ENCODE data around the gene OR11L1.

Gene OR11L1, protein sequence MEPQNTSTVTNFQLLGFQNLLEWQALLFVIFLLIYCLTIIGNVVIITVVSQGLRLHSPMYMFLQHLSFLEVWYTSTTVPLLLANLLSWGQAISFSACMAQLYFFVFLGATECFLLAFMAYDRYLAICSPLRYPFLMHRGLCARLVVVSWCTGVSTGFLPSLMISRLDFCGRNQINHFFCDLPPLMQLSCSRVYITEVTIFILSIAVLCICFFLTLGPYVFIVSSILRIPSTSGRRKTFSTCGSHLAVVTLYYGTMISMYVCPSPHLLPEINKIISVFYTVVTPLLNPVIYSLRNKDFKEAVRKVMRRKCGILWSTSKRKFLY

DNA sequence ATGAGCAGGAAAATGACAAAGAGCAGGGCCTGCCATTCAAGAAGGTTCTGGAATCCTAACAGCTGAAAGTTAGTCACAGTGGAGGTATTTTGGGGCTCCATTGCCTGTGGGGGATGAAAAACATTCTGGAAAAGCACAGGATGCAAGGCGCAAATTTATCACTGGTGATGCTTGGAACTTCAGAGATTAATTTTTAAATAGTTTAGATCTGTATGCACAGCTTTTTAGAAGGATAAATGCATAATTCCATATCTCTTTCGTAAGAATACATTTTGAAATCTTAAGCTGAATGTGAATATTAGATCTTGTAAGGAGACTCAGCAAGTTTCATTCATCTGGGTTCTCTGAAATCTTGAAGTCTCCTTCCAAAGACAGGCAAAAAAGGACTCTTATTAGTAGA, at the start of gene OR11L1:
OR11L1 (minus strand) TSS at position 101 of the 400 bp plus-strand sequence; CDS start at position 101, 0 bp downstream.
- DNase-seq (ENCODE audit: low spot score) = no peak

DNA sequence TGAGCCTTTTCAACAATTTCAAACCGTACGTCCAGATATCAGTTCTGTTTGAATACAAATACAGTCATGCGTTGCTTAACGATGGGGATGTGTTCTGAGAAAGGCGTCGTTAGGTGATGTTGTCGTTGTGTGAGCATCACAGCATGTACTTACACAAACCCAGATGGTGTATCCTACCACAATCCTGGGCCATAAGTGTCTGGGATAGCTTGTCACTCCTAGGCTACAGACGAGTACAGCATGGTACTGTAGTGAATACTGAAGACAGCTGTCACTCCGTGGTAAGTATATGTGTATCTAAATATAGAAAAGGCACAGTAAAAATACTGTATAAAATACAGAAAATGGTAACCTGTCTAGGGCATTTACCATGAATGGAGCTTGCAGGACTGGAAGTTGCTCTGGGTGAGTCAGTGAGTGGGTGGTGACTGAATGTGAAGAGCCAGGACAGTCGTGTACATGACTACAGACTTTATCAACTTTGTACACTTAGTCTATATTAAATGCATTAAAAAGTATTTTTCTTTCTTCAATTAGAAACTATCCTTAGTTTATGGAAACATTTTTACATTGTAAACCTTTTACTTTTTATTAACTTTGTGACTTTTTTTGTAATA, 43.2 kb upstream of the OR11L1 start:
- DNase-seq (ENCODE audit: low spot score) = no peak

DNA sequence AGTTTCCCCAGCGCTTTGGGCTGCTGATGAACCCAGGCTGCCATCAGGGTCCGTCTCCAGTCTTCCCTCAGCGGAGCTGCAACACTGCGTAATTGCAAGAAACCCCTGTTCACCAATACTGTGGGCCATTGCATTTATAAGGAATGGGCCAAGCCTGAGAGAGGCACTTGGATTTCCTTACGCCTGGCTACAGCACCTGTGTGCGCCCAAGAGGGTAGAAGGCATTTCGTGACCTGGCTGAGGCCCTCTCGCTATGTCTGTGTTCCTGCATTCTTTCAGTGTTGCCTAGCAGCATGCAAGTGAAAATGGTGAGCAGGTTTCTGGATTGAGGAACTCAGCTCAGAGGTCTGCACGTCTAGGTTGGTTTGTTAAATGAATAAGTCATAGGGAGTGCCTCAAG, 41.6 kb upstream of the OR11L1 start:
- DNase-seq (ENCODE audit: low spot score) = no peak

DNA sequence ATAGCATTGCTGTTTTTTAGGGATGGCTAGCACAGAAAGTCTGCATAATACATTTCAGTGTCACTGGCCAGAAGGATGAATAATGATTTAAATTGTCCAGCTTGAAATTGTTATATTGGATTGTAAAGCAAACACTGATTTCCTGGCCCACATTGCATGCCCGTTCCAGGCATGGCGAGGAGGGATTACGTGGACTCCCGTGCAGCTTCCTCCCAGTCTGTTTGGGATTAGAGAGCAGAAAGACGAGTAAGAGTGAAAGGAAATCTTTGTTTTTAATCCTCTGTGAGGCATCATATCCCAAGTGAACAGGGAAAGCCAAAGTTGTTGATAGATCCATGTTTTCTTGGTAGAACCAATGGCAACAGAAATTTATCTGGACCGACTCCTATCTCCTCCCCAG, 23.7 kb upstream of the OR11L1 start:
- no peak for DNase-seq (ENCODE audit: low spot score)

DNA sequence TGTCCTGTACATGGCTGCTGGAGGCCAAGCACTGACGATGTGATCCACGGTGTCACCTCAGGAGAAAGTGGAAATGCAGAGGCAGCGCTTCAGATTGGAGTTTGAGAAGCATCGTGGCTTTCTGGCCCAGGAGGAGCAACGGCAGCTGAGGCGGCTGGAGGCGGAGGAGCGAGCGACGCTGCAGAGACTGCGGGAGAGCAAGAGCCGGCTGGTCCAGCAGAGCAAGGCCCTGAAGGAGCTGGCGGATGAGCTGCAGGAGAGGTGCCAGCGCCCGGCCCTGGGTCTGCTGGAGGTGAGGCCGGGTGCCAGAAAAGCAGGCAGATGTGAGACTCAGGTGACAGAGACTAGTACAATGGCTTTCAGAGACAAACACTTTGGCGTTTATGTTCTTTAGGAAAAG, 22.9 kb upstream of the OR11L1 start:
- DNase-seq (ENCODE audit: low spot score) = no peak

DNA sequence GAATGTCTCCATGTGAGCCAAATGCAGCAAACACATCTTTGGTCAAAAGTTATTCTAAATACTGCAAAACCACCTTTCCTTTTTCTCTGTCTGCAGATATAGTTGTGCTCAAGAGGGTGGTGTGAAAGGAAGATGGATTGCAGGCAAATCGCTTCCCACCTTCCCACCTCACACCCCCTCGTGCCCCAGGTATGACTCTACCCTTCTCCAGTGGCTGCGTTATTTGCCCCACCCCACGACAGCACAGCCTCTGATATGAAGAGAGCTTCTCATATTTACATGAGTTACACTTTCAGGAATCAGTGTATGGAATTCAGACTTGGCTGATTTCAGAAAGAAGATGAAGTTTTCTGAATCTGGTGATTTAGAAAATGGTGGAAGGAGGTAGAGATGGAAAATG, 21.1 kb upstream of the OR11L1 start:
- no peak for DNase-seq (ENCODE audit: low spot score)

DNA sequence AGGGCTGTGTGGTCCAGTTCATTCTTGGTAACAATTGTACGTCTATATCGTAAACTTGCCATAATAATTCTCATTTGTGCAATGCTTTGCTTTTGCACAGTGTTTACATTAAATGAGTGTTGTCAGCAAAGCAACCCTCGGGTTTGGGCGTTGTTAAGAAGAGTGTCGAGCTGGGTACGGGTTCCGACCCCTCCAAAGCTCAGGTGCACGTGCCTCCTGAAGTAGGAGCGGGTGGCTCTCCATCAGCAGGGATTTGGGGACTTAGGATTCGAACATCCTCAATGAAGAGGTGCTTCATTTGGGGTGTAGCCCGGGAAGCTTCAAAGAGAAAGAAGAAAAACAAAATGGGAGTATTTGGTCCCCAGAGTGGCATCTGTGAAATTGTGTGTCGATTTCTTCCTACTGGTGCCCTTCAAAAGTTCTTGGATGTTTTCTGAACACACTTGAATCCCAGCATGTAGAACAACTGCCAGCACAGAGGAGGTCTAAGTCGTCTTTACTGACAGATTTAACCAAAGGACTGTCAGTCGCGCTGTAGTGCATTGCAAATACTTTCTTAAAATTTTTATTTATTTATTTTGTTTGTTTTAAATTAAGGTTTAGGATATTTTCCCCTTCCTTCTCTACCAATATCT, 16.4 kb upstream of the OR11L1 start:
- DNase-seq (ENCODE audit: low spot score) = no peak

DNA sequence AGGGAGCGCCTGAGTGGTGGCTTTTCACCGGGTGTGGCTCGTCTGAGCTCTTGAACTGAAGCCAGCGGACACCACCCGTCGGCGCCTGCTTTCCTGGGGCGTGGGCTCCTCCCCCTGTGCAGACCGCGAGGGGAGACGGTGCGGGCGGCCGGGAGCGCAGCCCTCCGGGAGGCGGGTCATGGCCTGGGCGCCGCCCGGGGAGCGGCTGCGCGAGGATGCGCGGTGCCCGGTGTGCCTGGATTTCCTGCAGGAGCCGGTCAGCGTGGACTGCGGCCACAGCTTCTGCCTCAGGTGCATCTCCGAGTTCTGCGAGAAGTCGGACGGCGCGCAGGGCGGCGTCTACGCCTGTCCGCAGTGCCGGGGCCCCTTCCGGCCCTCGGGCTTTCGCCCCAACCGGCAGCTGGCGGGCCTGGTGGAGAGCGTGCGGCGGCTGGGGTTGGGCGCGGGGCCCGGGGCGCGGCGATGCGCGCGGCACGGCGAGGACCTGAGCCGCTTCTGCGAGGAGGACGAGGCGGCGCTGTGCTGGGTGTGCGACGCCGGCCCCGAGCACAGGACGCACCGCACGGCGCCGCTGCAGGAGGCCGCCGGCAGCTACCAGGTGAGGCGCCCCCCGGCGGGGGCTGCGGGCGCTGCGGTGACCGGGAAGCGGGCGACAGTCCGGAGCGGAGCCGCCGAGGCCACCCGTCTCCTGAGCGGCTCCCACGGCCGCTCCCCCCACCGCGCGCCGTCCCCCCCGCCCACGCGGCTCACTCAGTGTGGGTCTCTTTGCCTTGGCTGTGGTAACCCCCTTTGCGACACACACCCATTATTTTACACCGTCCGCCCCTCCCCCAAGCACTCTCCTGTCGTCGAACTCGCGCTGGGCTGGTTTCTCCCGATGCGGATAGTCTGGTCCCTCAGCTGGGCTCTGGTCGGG, 15.6 kb upstream of the OR11L1 start, which contains the start of gene TRIM58:
TRIM58 (plus strand) TSS at position 119 of the 916 bp plus-strand sequence; CDS start at position 179, 60 bp downstream.
- no peak for DNase-seq (ENCODE audit: low spot score)

DNA sequence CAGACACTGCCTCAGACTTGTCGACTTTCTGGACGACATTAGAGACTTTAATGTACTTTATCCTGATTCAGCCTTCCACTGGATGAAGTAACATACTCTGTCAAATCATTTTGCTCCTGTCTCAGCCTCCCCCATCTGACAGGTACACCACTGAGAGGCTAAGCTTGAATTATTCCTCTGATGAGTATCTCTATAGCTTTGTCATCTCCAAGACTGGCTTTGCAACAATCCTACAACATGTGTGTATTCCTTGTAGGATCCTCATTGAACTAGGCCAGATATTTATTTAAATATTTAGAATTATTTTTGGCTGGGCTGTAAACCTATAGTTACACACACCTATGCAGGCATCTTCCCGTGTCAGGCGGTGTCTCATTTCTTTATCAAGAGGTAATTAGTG, 14.2 kb upstream of the OR11L1 start:
- no peak for DNase-seq (ENCODE audit: low spot score)

DNA sequence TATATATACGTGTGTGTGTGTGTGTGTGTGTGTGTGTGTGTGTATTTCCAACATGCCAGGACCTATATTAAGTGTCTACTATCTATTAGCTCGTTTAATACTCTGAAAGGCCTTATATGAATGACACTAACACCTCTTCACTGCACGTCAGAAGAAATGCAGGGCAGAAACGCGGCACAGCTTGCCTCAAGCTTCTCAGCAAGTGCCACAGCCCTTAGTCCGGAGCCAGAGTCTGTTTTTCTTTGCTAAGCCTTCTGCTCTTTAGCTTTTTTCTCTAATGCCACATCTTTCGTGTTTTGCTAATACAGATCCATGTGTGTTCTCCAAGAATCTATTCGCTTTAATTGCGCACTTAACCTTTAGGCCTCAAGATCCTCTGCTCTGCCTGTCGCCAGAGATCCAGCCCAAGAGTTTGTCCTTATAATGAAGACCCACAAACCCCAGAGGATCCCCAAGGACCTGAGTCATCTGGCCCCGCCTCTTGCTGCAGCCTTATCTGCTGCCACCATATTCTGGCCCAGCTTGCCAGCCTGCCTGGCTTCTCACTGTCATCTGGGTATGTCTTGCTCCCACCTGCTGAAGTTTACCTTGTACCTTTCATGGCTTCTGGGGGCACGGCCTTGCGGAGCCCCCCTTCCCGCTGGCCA, 13.3 kb upstream of the OR11L1 start:
- DNase-seq (ENCODE audit: low spot score) = no peak

DNA sequence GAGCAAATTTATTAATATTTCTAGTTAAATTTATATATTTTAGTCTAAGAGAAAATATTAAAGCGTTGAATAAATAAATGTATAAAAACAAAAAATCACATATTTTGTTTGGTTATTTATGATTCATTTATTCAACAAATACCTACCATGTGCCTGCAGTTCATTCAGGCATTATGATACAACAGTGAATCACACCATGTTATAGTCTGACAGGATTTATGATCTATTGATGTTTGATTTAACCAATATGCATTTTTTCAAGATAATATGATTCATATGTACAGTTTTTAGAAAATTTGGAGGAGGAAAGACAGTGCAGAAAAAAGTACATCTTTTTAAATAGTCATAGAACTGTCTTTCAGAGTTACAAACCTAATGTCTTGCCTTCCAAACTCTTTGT, 7.9 kb upstream of the OR11L1 start:
- no peak for DNase-seq (ENCODE audit: low spot score)

DNA sequence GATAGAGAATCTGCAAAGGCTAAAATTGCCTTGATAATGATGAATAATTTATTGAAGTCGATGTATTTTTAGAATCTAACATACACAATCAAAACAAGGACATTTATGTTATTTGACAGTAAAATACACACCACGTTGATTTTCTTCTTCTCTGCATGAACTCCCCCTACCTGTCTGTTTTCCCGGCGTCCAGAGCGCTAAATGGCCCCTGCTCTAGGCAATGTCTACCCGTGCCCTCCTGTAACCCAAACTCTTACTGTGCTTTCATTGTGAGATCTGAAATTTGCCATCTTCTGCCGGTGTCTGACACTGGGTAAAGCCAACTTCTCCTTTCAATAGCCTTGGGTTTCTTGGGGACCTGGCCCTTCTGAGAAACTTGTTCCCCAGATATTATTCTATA, 6.7 kb upstream of the OR11L1 start:
- DNase-seq (ENCODE audit: low spot score) = no peak

DNA sequence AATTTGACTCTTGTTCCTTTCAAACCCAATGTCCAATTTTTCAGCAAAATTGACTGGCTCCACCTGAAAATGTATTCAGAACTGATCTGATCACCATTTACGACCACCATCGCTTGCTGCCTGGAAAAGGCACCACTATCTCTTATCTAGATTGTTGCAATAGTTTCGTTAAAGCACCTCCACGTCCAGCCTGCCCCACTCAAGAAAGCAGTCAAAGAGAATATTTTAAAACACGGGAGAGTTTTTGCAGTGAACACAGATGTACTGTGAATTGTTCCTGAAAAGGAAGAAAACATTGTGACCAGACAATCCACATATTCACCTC, 4.0 kb upstream of the OR11L1 start:
- DNase-seq (ENCODE audit: low spot score) = no peak

DNA sequence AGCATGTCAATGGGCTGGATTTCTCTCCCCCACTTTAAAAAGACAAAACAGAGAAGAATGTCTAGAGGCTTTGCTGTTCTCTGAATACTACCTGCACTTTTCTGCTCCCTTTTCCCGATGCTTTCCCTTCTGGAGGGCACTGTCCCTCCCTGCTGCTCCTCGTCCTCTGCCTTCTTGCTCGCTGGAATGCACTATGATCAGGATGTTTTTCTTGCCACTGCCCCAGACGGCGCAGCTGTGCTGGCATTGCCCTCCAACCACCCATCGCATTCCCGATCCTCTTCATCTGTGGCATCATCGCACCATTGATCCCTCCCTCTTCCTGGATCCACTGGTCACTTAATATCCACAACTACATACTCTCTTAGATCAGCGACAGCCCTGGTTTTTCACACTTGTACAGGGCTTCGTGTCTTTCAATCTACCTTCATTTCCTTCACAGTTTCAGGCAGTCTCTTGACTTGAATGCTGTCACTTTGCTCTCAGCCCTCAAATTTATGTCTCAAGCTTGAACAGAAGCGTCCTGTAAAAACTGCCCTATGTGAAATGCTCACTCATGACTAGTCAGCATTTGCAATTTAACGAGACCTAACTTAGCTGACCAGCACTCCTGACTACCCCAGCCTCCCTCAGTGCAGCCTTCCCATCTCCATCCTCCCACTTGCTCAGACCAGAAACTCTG, 3.5 kb upstream of the OR11L1 start:
- no peak for DNase-seq (ENCODE audit: low spot score)

DNA sequence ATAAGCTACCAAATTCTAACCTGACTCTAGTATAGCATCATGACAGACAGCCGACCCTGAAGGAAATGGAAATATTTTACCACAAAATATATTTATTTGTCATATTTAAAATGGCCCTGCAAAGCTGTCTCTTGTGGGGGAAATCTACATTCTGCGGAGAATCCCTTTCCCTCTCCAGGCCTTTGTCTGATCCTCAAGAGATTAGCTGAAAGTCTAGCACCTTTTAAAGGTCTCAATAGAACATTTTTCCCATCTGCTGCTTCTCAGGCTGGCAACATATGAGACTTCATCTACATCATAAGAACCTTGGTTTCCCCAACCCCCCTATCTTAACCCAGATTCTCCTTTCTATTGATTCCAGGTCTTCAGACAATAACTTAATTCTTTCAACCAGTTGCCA, 1.7 kb upstream of the OR11L1 start:
- no peak for DNase-seq (ENCODE audit: low spot score)

DNA sequence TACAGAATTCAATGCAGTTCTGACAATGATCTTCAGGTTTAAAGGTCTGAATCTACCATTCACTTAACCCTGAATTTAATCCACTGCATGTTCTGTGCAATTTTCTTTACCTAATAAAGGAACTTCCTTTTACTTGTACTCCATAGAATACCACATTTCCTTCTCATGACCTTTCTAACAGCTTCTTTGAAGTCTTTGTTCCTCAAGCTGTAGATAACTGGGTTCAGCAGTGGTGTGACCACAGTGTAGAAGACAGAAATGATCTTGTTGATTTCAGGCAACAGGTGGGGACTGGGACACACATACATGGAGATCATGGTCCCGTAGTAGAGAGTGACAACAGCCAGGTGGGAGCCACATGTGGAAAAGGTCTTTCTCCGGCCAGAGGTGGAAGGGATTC, 878 bp downstream of the OR11L1 start:
- DNase-seq (ENCODE audit: low spot score) = no peak

DNA sequence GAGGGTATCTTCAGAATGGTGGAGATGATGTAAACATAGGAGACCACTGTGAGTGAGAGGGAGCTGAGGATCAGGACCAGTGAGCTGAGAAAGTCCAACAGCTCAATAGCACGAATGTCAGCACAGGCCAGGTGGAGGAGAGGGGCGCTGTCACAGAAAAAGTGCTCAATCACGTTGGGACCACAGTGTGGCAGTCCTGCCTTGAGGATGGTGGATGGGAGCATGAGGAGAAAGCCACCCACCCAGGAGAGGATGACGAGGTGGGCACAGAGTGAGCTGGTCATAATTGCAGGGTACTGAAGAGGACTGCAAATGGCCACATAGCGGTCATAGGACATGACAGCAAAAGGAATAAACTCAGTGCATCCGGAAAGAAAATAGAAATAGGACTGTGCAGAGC, 8.1 kb downstream of the OR11L1 start:
- no peak for DNase-seq (ENCODE audit: low spot score)

DNA sequence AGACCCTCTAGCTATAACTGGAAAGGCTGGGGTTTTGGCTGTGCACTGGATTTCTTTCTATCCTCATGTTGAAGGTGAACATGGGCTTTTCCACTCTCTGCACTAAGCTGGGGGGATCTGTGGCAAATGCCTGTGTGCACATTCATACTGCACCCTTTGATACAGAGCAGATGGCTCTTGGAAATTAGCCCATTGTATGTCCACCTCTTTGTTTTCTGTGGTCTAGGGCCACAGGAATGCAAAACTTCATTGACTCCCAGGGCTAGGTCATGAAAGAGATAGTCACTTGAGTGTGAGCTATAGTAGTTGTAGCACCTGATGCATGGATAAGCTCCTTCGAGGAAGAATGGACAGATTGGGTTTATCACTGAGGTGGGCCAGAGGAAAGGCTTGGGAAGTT, 12.0 kb downstream of the OR11L1 start:
- no peak for DNase-seq (ENCODE audit: low spot score)

DNA sequence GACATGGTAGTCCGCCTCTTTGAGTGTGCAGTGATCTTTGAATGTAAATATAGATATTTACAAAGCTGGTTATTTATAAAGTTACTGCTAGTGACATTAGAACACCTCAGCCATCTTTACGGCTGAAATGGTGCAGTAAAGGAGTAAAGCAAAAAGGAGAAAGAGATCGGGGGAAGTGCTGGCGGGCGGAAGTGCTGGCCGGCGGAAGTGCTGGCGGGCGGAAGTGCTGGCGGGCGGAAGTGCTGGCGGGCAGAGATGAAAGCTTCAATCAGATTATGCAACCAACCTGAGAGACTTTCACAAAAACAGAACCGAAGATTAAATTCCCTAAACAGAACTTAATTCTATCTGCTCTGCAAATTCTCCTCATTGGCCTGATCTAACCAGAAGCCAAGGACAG, 16.3 kb downstream of the OR11L1 start:
- DNase-seq (ENCODE audit: low spot score) = no peak

DNA sequence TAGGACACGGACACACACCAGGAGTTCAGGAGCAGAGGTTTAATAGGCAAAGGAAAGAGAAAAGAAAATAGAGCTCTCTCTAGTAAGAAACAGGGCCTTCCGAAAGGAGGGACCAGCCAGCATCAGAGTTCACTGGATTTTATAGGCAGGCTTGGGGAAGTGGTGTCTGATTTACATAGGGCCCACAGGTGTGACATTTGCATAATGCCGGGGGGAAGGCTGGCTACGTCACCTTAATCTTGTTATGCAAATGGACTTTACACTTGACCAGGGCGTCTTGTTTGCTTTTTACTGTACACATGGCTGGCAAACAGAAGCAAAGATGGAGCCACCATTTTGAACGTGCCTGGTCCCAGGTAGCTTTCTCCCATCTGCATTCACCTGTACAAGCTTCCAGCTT, 17.7 kb downstream of the OR11L1 start, which contains the start of gene OR14A16:
OR14A16 (minus strand) TSS at position 97 of the 400 bp plus-strand sequence. CDS start 8,390 bp downstream, outside the sequence.
- DNase-seq (ENCODE audit: low spot score) = no peak

DNA sequence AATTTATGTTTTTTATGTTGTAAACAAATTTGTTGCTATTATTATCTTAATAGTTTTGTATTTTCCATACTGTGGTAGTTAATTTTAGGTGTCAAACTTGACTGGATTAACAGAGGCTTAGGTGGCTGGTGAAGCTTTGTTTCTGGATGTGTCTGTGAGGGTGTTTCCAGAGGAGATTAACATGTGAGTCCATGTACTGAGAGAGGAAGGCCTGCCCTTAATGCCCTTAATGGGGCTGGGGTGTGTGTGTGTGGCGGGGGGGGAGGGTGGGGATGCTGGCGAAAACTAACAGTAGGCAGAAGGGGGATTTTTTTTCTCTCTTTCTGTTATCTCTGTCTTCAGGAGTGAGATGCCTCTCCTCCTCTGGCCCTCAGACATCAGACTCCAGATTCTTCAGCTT, 19.6 kb downstream of the OR11L1 start:
- no peak for DNase-seq (ENCODE audit: low spot score)
